GM12875 (cell line): ENCODE results near the gene SINHCAF.
A peak's percentile ranks its signal among the peaks of the same experiment; 100 is the strongest.

ENCODE experiments used
- H3K4me3 ChIP-seq: one replicate; pipeline ENCODE4 v1.5.1; 2011; ENCODE audit warnings: low read depth, low read length, control low read depth
- TF ChIP-seq, protein P1 (sequence below): IDR thresholded peaks from 2 replicates; pipeline ENCODE4 v1.5.1; 2011; ENCODE audit warnings: low read depth, mild to moderate bottlenecking, control low read depth, inconsistent platforms, low read length, moderate library complexity, borderline replicate concordance; ENCODE audit not compliant: insufficient read depth

Gene SINHCAF

GRCh38 chr12:31331242-31331641 lies 5.3 kb upstream of the SINHCAF start:
- TF ChIP-seq, protein P1, sequence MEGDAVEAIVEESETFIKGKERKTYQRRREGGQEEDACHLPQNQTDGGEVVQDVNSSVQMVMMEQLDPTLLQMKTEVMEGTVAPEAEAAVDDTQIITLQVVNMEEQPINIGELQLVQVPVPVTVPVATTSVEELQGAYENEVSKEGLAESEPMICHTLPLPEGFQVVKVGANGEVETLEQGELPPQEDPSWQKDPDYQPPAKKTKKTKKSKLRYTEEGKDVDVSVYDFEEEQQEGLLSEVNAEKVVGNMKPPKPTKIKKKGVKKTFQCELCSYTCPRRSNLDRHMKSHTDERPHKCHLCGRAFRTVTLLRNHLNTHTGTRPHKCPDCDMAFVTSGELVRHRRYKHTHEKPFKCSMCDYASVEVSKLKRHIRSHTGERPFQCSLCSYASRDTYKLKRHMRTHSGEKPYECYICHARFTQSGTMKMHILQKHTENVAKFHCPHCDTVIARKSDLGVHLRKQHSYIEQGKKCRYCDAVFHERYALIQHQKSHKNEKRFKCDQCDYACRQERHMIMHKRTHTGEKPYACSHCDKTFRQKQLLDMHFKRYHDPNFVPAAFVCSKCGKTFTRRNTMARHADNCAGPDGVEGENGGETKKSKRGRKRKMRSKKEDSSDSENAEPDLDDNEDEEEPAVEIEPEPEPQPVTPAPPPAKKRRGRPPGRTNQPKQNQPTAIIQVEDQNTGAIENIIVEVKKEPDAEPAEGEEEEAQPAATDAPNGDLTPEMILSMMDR = no peak
- H3K4me3 ChIP-seq = no peak overlapping the region

- H3K4me3 ChIP-seq = peak overlapping the region; percentile 51
- TF ChIP-seq, protein P1 = no peak
These were observed 1.0 kb upstream of the SINHCAF start for GRCh38 chr12:31326736-31327659.

GRCh38 chr12:31325524-31325875 lies 450 bp downstream of the SINHCAF start:
- TF ChIP-seq, protein P1 = no peak
- peak overlapping the region; percentile 94 for H3K4me3 ChIP-seq

- peak overlapping the region; percentile 94 for H3K4me3 ChIP-seq
- TF ChIP-seq, protein P1 = no peak
These were observed 966 bp downstream of the SINHCAF start for GRCh38 chr12:31324845-31325523.

DNA sequence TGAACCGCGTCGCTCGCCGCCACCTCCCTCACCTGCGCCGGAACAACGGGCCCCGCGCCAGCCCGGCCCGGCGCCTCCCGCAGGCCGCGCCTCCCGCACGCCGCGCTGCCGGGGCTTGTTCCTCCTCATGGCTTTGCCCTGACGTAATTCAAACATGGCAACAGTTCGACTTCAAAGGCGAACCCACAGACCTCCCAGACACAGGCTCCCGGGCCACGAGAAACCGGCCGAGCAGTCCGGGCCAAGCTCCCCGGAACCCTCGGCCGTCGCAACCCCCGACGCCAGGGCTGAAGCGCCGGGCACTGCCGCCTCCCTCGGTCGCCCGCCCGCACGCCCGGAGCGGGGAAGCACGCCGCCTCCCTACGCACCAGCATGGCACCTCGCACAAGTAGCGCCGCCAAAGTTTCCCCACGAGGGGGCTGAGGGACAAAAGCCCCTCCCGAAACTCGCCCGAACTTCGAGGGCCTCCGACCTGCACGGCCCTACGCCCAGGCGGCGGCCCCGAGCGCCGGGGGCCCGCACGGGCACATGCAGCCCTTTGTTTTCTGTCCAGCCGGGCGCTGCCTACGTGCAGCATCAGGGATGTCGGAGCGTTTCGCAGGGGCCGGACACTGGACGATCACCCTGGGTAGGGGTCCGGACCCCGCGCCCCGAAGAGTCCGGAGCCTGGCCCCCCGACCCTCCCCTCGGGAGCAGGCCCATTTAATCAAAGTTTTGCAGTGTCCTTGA lies 1.7 kb downstream of the SINHCAF start:
- TF ChIP-seq, protein P1 = 0 out of 2 replicates have a peak, but pooled peaks have one; percentile 19
- H3K4me3 ChIP-seq = peak overlapping the region; percentile 94

GRCh38 chr12:31323391-31324115 lies 2.4 kb downstream of the SINHCAF start:
- peak overlapping the region; percentile 94 for H3K4me3 ChIP-seq
- TF ChIP-seq, protein P1 = no peak
